HepG2 (cell line): Measurements from ENCODE around the gene RNF5. TPM values are rescaled to one million over a fixed set of nuclear protein-coding genes. Genes with fewer than 3 reads are reported as not detected.

Experiments used
- ATAC-seq: fragments of 200-7000 bp; cut with Tn5 transposase; 3 replicates; pipeline ENCODE4 v1.9.1; 2020; ENCODE audit warnings: mild to moderate bottlenecking, moderate library complexity
- BruUV-seq: library from RNA; stranded (reverse); fragments of 400-500 nt; replicated peaks from 2 replicates; lab custom pipeline; 2021; lab: Mats Ljungman, UMichigan
- CTCF ChIA-PET: fragments of 300-600 bp; formaldehyde crosslinking; extraction: SDS; loops from one replicate; lab custom pipeline; 2021; ENCODE audit warnings: low total read pairs, inconsistent platforms, low intra/inter-chr PET ratio; lab: Yijun Ruan, JAX
- POLR2A ChIA-PET: fragments of 350-600 bp; sonication (Branson Sonifier 250); formaldehyde crosslinking; loops from one replicate; lab custom pipeline; 2020; ENCODE audit warnings: antibody characterized with exemption, inconsistent platforms; lab: Yijun Ruan, JAX
- DNase-seq: peaks from one replicate; pipeline ENCODE4 v3.0.0-alpha.2; 2015; ENCODE audit warnings: low spot score
- FAIRE-seq: peaks from 3 replicates; lab custom pipeline; 2011; peaks lifted over from hg19 to GRCh38; lab: Jason Lieb, UNC
- H2AFZ ChIP-seq: one replicate; pipeline ENCODE4 v1.6.1; 2011; ENCODE audit warnings: low read length, inconsistent platforms
- H3K27ac ChIP-seq: fragments of 300-600 bp; 3 replicates; pipeline ENCODE4 v1.8.0; 2011; ENCODE audit warnings: mixed run types, mild to moderate bottlenecking, mixed read lengths, low read length, inconsistent platforms; ENCODE audit not compliant: insufficient read depth; ENCODE audit errors: extremely low read length
- H3K27me3 ChIP-seq, 2 experiments: fragments of 200-600 bp in 1 of 2; 2 replicates in 1 of 2; 3 replicates in 1 of 2; pipeline versions ENCODE4 v1.6.0 to v1.8.0; 2011; ENCODE audit warnings: low read length in 2 of 2, mild to moderate bottlenecking in 2 of 2, moderate library complexity in 2 of 2, inconsistent platforms in 1 of 2; ENCODE audit not compliant: insufficient read depth in 2 of 2, control insufficient read depth in 1 of 2
- H3K36me3 ChIP-seq, 2 experiments: fragments of 200-600 bp in 1 of 2; replicated peaks in 1 of 2; 2 replicates in 1 of 2; 3 replicates in 1 of 2; pipeline versions ENCODE4 v1.5.1 to v1.8.0; 2011; ENCODE audit warnings: low read length in 2 of 2, inconsistent platforms in 1 of 2; ENCODE audit not compliant: insufficient read depth in 2 of 2, control insufficient read depth in 1 of 2
- H3K4me1 ChIP-seq: 2 replicates; pipeline ENCODE4 v1.5.1; 2012; ENCODE audit warnings: low read length, inconsistent platforms; ENCODE audit not compliant: insufficient read depth
- H3K4me2 ChIP-seq: 2 replicates; pipeline ENCODE4 v1.6.0; 2011; ENCODE audit warnings: low read depth, low read length, inconsistent platforms
- H3K4me3 ChIP-seq, 3 experiments: fragments of 200-600 bp in 1 of 3; sonication (generic), shearing (Covaris generic) in 1 of 3; replicated peaks in 1 of 3; 2 replicates each; pipeline ENCODE4 v1.5.1; 2011 to 2016; ENCODE audit warnings: low read length in 3 of 3, inconsistent platforms in 2 of 3, low read depth in 2 of 3, mild to moderate bottlenecking in 2 of 3, control low read depth in 1 of 3, mixed read lengths in 1 of 3; ENCODE audit not compliant: insufficient read depth in 1 of 3
- H3K79me2 ChIP-seq: one replicate; pipeline ENCODE4 v1.6.1; 2011; ENCODE audit warnings: low read length, inconsistent platforms; ENCODE audit not compliant: insufficient read depth
- H3K9ac ChIP-seq: 2 replicates; pipeline ENCODE4 v1.6.0; 2011; ENCODE audit warnings: mild to moderate bottlenecking, low read depth, low read length, inconsistent platforms; ENCODE audit not compliant: insufficient read depth
- H3K9me3 ChIP-seq: 2 replicates; pipeline ENCODE4 v1.5.1; 2012; ENCODE audit warnings: mild to moderate bottlenecking, low read length
- H4K20me1 ChIP-seq: 2 replicates; pipeline ENCODE4 v1.6.0; 2011; ENCODE audit warnings: inconsistent platforms, mild to moderate bottlenecking, low read length, moderate library complexity; ENCODE audit not compliant: insufficient read depth
- BRF2 ChIP-seq: sonication (generic); formaldehyde crosslinking; IDR thresholded peaks from 2 replicates; pipeline ENCODE4 v1.8.1; 2022; ENCODE audit warnings: mild to moderate bottlenecking, missing genetic modification reagents
- HHEX ChIP-seq: IDR thresholded peaks from 2 replicates; pipeline ENCODE4 v1.6.1; 2016; ENCODE audit warnings: control low read depth
- JUND ChIP-seq: sonication (generic); formaldehyde crosslinking; IDR thresholded peaks from 2 replicates; pipeline ENCODE4 v1.8.0; 2022; ENCODE audit warnings: mild to moderate bottlenecking, missing genetic modification reagents
- PCBP1 ChIP-seq: fragments of 200-400 bp; formaldehyde crosslinking; IDR thresholded peaks from 2 replicates; pipeline ENCODE4 v1.6.1; 2017; ENCODE audit warnings: mild to moderate bottlenecking, low read depth, low read length, borderline replicate concordance
- SOX6 ChIP-seq, 2 experiments: fragments of 450-650 bp in 1 of 2; sonication (generic) in 1 of 2; formaldehyde crosslinking in 1 of 2; IDR thresholded peaks; 2 replicates each; pipeline versions ENCODE4 v1.4.0 to v1.6.1; 2017 to 2020; ENCODE audit warnings: antibody characterized with exemption in 1 of 2, mild to moderate bottlenecking in 1 of 2, missing genetic modification reagents in 1 of 2
- TEAD2 ChIP-seq: sonication (generic); formaldehyde crosslinking; IDR thresholded peaks from 2 replicates; pipeline ENCODE4 v1.9.0; 2021; ENCODE audit warnings: missing genetic modification reagents
- ZFP91 ChIP-seq: sonication (generic); formaldehyde crosslinking; IDR thresholded peaks from 2 replicates; pipeline ENCODE4 v1.9.0; 2022; ENCODE audit warnings: missing genetic modification reagents, mild to moderate bottlenecking, borderline replicate concordance
- ZNF510 ChIP-seq: sonication (generic); formaldehyde crosslinking; IDR thresholded peaks from 2 replicates; pipeline ENCODE4 v1.4.0; 2020; ENCODE audit warnings: low read depth, mild to moderate bottlenecking, missing genetic modification reagents
- ZNF713 ChIP-seq: sonication (generic); formaldehyde crosslinking; IDR thresholded peaks from 2 replicates; pipeline ENCODE4 v1.4.0; 2020; ENCODE audit warnings: mild to moderate bottlenecking, missing genetic modification reagents
- ZSCAN30 ChIP-seq: sonication (generic); formaldehyde crosslinking; IDR thresholded peaks from 2 replicates; pipeline ENCODE4 v1.5.0; 2020; ENCODE audit warnings: mild to moderate bottlenecking, missing genetic modification reagents
- ZXDC ChIP-seq: sonication (generic); formaldehyde crosslinking; IDR thresholded peaks from 2 replicates; pipeline ENCODE4 v1.5.0; 2020; ENCODE audit warnings: mild to moderate bottlenecking, missing genetic modification reagents
- ZZZ3 ChIP-seq: sonication (generic); formaldehyde crosslinking; IDR thresholded peaks from 2 replicates; pipeline ENCODE4 v1.4.0; 2020; ENCODE audit warnings: missing genetic modification reagents, mild to moderate bottlenecking, borderline replicate concordance
- WGBS: methylation state at CpG from one replicate; pipeline ENCODE4 v1.1.6; 2017; ENCODE audit warnings: low lambda C conversion rate; 5-methylcytosine and 5-hydroxymethylcytosine counted together
- in situ Hi-C: cut with HindIII; loops from 2 replicates; pipeline ENCODE4 v1.10.0; 2017; ENCODE audit warnings: low pct_unique_long_range_greater_than_20kb; ENCODE audit not compliant: extremely low pct_ligation_motif_present
- intact Hi-C: fragments of 100-400 bp; cut with micrococcal nuclease; formaldehyde crosslinking; loops from one replicate; pipeline ENCODE4 v1.10.0; 2022; ENCODE audit not compliant: unreplicated experiment
- polyA plus RNA-seq, 8 experiments: library from polyadenylated mRNA; depleted of rRNA in 3 of 8; stranded (reverse) in 7 of 8; unstranded in 1 of 8; fragments of >200 nt; fragmentation: Illumina TruSeq in 4 of 8; extraction: Trizol in 4 of 8; gene quantifications; 2 replicates each; pipeline versions ENCODE4 v1.2.1 to v1.2.3, GENCODE V29; 2011 to 2016; ENCODE audit warnings: low read depth in 4 of 8, missing spikeins in 1 of 8, mixed read lengths in 1 of 8; ENCODE audit not compliant: insufficient read depth in 1 of 8
- total RNA-seq, 5 experiments: library from RNA; depleted of rRNA; stranded (reverse); fragments of >200 nt; fragmentation: Illumina TruSeq; extraction: Trizol; gene quantifications; 2 replicates each; pipeline ENCODE4 v1.2.3, GENCODE V29; 2016; ENCODE audit warnings: low read depth in 1 of 5

Gene RNF5
- total and polyA plus RNA-seq, 2 of the 13 experiments (the other 11 are each of a cell fraction or from before 2014, with no cell fraction given), result 98.0 to 131 TPM

GRCh38 chr6:32173051-32173727 is 5.0 kb upstream of the RNF5 start:
- peaks cover 13 to 33% of the 10 kb centered on the region in 2 experiments for H3K36me3 ChIP-seq
- 96% methylated on average over 4 of the region's 4 CpGs for WGBS
- H3K4me2 ChIP-seq, result peak overlapping the region; percentile 19
- peak overlapping the region; percentile 7; the same call in 1 of the 2 replicates for H3K9ac ChIP-seq
- H3K79me2 ChIP-seq, result peaks cover 36% of the 10 kb centered on the region
- TF ChIP-seq ZZZ3, result no peak
- H4K20me1 ChIP-seq, result no peaks in the 10 kb centered on the region
- H3K27ac ChIP-seq, result no peak overlapping the region
- no peak for DNase-seq
- in situ Hi-C loops (no loop called here), intact Hi-C loops (no loop called here)
- CTCF ChIA-PET, result no interaction called here
- no peaks in the 10 kb centered on the region; a peak in 1 of 5 replicates for H3K27me3 ChIP-seq
- H2AFZ ChIP-seq, result no peak overlapping the region
- POLR2A ChIA-PET, result interaction anchor here (0.6 kb wide), 1 partner anchor 20 kb away, joined by 3 read pairs; no protein-coding TSS in a partner anchor
- no peak for FAIRE-seq
- H3K4me3 ChIP-seq, result no peak overlapping the region
- no peaks in the 10 kb centered on the region for H3K9me3 ChIP-seq
- peaks cover 46% of the 10 kb centered on the region for H3K4me1 ChIP-seq
- BruUV-seq, result no TSS peak
- ATAC-seq, result no peak

GRCh38 chr6:32174416-32174815 is 3.8 kb upstream of the RNF5 start:
- intact Hi-C loops, result no loop called here
- Histone ChIP-seq H3K27me3 (no peaks in the 10 kb centered on the region; a peak in 1 of 5 replicates), H3K4me1 (peaks cover 52% of the 10 kb centered on the region), H3K9ac (no peak overlapping the region), H3K36me3 (peaks cover 13 to 21% of the 10 kb centered on the region in 2 experiments), H3K79me2 (peaks cover 46% of the 10 kb centered on the region), H3K4me2 (peak overlapping the region; percentile 88), H3K4me3 (peak overlapping the region in 2 of 3 experiments; percentile 98; a peak in 3 of 6 replicates), H2AFZ (no peak overlapping the region), H4K20me1 (no peaks in the 10 kb centered on the region), H3K9me3 (no peaks in the 10 kb centered on the region), H3K27ac (no peak overlapping the region)
- no peak for FAIRE-seq
- no peak for ATAC-seq
- ChIA-PET POLR2A (interaction anchor here (1.0 kb wide), 1 partner anchor 21 kb away, joined by 3 read pairs; no protein-coding TSS in a partner anchor), CTCF (no interaction called here)
- in situ Hi-C loops, result no loop called here
- no TSS peak for BruUV-seq
- 97% methylated on average over 1 of the region's 1 CpG for WGBS
- no peak for DNase-seq
- TF ChIP-seq ZXDC, result no peak
- no peak for TF ChIP-seq JUND
- TF ChIP-seq ZNF510 (CRISPR knock-in tag), result no peak
- no peak for TF ChIP-seq SOX6 (IDR thresholded peaks at IDR 0.05)
- TF ChIP-seq SOX6 (CRISPR knock-in tag; IDR thresholded peaks at IDR 0.05), result peak; percentile 73
- no peak for TF ChIP-seq ZNF713 (CRISPR knock-in tag)
- no peak for TF ChIP-seq PCBP1
- TF ChIP-seq BRF2 (CRISPR knock-in tag), result no peak
- TF ChIP-seq TEAD2, result no peak
- no peak for TF ChIP-seq HHEX (CRISPR knock-in tag)
- TF ChIP-seq ZFP91 (CRISPR knock-in tag), result no peak
- TF ChIP-seq ZSCAN30 (CRISPR knock-in tag), result no peak
